Measurements from ENCODE around the gene PRDM11. TPM values are rescaled to one million over a fixed set of nuclear protein-coding genes. Genes with fewer than 3 reads are reported as not detected.

The PRDM11 gene
- total RNA-seq, 1 experiment from 2014 or later = 12.6 TPM

- ChIA-PET CTCF (no interaction called here), POLR2A (ENCODE audit: low non-redundant PET) (no interaction called here)
- Histone ChIP-seq H3K4me1 (ENCODE audit: insufficient read depth, low read length, poor library complexity, severe bottlenecking) (peaks cover under 1% of the 10 kb centered on the region), H3K36me3 (ENCODE audit: insufficient read depth, low read length, poor library complexity, severe bottlenecking) (no peaks in the 10 kb centered on the region), H3K27me3 (replicated peaks; ENCODE audit: insufficient read depth, low read depth, low read length, poor library complexity) (no peaks in the 10 kb centered on the region), H3K4me3 (ENCODE audit: low read depth, low read length, poor library complexity, severe bottlenecking) (no peak overlapping the region), H3K9me3 (ENCODE audit: low read depth, low read length, poor library complexity, severe bottlenecking) (no peaks in the 10 kb centered on the region), H3K27ac (ENCODE audit: low read depth, low read length, poor library complexity, severe bottlenecking) (no peak overlapping the region)
- TF ChIP-seq EZH2 (IDR thresholded peaks at IDR 0.05; ENCODE audit: borderline replicate concordance, low read depth, low read length, poor library complexity, severe bottlenecking) (no peak), CTCF (conservative IDR thresholded peaks at IDR 0.05; ENCODE audit: low read depth, low read length) (no peak)
- BruUV-seq (replicated peaks) = no TSS peak
- DNase-seq (ENCODE audit: low spot score) = no peak
- intact Hi-C loops (cut with micrococcal nuclease; ENCODE audit: unreplicated experiment) = no loop called here
Observed at GRCh38 chr11:45152740-45153595, 6.5 kb downstream of the PRDM11 start.

DNA sequence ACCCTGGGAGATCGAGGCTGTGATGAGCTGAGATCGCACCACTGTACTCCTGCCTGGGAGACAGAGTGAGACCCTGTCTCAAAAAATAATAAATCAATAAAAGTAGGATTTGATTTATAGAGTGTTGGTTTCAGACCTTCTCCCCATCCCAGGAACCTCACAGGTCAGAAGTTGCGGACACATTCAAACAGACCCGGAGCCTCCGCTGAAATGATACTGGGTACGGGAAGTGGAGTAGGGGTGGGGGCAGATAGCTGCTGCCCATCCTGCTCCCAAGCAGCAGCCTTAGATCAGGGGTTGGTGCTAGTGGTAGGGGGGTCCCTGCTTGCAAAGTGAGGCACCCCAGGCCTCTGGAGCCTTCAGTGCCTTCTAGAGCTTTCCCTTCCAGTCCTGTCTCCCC is 7.8 kb downstream of the PRDM11 start:
- H3K27me3 ChIP-seq (replicated peaks; ENCODE audit: insufficient read depth, low read depth, low read length, poor library complexity) = no peaks in the 10 kb centered on the region
- H3K36me3 ChIP-seq (ENCODE audit: insufficient read depth, low read length, poor library complexity, severe bottlenecking) = no peaks in the 10 kb centered on the region
- peaks cover 7% of the 10 kb centered on the region for H3K4me1 ChIP-seq (ENCODE audit: insufficient read depth, low read length, poor library complexity, severe bottlenecking)
- no peak overlapping the region for H3K27ac ChIP-seq (ENCODE audit: low read depth, low read length, poor library complexity, severe bottlenecking)
- TF ChIP-seq CTCF (conservative IDR thresholded peaks at IDR 0.05; ENCODE audit: low read depth, low read length) (no peak), EZH2 (IDR thresholded peaks at IDR 0.05; ENCODE audit: borderline replicate concordance, low read depth, low read length, poor library complexity, severe bottlenecking) (no peak)
- ChIA-PET POLR2A (ENCODE audit: low non-redundant PET) (no interaction called here), CTCF (no interaction called here)
- DNase-seq (ENCODE audit: low spot score) = no peak
- BruUV-seq (replicated peaks) = no TSS peak
- intact Hi-C loops (cut with micrococcal nuclease; ENCODE audit: unreplicated experiment) = no loop called here
- no peak overlapping the region for H3K4me3 ChIP-seq (ENCODE audit: low read depth, low read length, poor library complexity, severe bottlenecking)
- no peaks in the 10 kb centered on the region for H3K9me3 ChIP-seq (ENCODE audit: low read depth, low read length, poor library complexity, severe bottlenecking)

DNA sequence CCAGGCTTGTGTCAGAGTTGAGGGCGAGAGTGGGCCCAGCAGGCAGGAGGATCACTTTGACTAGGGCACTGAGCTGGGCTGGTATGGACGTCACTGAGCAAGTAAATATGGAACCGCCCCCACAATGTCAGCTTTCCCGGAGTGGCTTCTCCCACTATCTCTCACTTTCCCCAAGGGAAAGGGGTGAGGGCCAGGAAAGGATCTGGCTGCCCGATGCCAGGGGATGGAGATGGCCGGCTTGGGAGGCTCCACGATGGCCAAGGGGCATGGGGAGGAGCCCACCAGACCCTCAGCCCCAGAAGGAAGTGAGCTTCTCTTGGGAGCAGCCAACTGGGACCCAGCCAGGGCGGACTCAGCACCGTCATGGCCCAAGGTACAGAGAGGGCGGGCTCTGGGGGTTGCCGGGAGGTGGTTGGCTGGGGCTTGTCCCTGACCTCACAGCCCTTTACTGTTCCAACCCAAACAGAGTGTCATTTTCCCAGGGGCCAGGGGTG is 8.7 kb downstream of the PRDM11 start:
- TF ChIP-seq EZH2 (IDR thresholded peaks at IDR 0.05; ENCODE audit: borderline replicate concordance, low read depth, low read length, poor library complexity, severe bottlenecking) (no peak), CTCF (conservative IDR thresholded peaks at IDR 0.05; ENCODE audit: low read depth, low read length) (no peak)
- no peaks in the 10 kb centered on the region for H3K27me3 ChIP-seq (replicated peaks; ENCODE audit: insufficient read depth, low read depth, low read length, poor library complexity)
- no TSS peak for BruUV-seq (replicated peaks)
- H3K9me3 ChIP-seq (ENCODE audit: low read depth, low read length, poor library complexity, severe bottlenecking) = no peaks in the 10 kb centered on the region
- no peak for DNase-seq (ENCODE audit: low spot score)
- no peaks in the 10 kb centered on the region for H3K36me3 ChIP-seq (ENCODE audit: insufficient read depth, low read length, poor library complexity, severe bottlenecking)
- H3K27ac ChIP-seq (ENCODE audit: low read depth, low read length, poor library complexity, severe bottlenecking) = no peak overlapping the region
- ChIA-PET CTCF (no interaction called here), POLR2A (ENCODE audit: low non-redundant PET) (no interaction called here)
- no peak overlapping the region for H3K4me3 ChIP-seq (ENCODE audit: low read depth, low read length, poor library complexity, severe bottlenecking)
- intact Hi-C loops (cut with micrococcal nuclease; ENCODE audit: unreplicated experiment) = no loop called here
- peaks cover 7% of the 10 kb centered on the region for H3K4me1 ChIP-seq (ENCODE audit: insufficient read depth, low read length, poor library complexity, severe bottlenecking)

Measured in A673 (cell line).